Measurements from ENCODE around the gene DOK7.

The DOK7 gene

DNA sequence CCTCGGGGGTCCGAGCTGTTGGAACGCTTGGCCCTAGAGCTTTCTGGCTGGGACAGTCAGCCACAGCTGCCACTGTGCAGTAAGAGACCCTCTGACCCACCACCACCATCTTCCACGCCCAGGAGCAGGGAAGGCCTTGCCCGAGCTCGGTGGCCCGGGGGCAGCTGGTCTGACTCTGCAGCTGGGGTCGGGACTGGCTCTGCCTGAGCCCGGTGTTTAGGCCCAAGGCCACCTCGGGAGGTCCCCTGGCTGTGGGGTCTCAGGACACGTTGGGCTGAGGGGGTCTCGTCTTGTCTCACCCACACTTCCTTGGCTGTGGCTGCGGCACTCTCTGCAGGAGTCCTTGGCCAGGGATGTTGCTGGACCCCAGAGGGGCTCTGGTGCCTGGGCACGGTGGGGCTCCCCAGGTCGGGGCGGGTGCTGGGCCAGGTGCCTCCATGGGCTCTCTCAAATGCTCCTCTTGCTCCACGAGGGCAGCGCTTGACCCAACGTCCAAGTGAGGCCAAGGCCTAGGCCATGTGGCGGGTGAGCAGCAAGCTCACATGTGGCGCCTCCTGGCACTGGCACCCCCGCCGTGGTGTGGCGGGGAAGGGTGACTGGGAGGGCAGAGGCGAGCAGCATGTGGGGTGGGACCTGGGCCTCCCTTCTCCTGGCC is 22.9 kb downstream of the DOK7 start:
- H3K27me3 ChIP-seq (ENCODE audit: control insufficient read depth in 3 of 3, insufficient read depth in 3 of 3, low read depth in 1 of 3, low read length in 3 of 3): peaks cover 0 to 22% (median 5%) of the 10 kb centered on the region in 3 experiments
- H4K91ac ChIP-seq (ENCODE audit: low read depth, low read length, poor library complexity): peak overlapping the region; percentile 72
- H3K14ac ChIP-seq (ENCODE audit: low read length): peak overlapping the region; percentile 85
- H3K27ac ChIP-seq (replicated peaks; ENCODE audit: low read length): no peak overlapping the region
- H3K9me3 ChIP-seq (replicated peaks in 1 of 2; ENCODE audit: control insufficient read depth in 2 of 2, insufficient read depth in 1 of 2, low read depth in 1 of 2, low read length in 2 of 2): no peaks in the 10 kb centered on the region
- peak overlapping the region; percentile 98 for H2BK15ac ChIP-seq (ENCODE audit: low read length)
- peak overlapping the region; percentile 69 for H3K18ac ChIP-seq (ENCODE audit: low read length)
- H3K23ac ChIP-seq (ENCODE audit: low read depth, low read length, poor library complexity): peak overlapping the region; percentile 85
- H2AK5ac ChIP-seq (ENCODE audit: low read depth, low read length): peak overlapping the region; percentile 99
- H2BK5ac ChIP-seq (ENCODE audit: low read length): peak overlapping the region; percentile 87
- peak overlapping the region; percentile 8 for H2BK12ac ChIP-seq (ENCODE audit: low read length)
- peaks cover 38 to 47% of the 10 kb centered on the region in 2 donors for H3K4me1 ChIP-seq (ENCODE audit: control insufficient read depth in 2 of 2, insufficient read depth in 1 of 2, low read depth in 1 of 2, low read length in 2 of 2)
- no peaks in the 10 kb centered on the region for H3K36me3 ChIP-seq (replicated peaks in 1 of 2; ENCODE audit: control insufficient read depth in 2 of 2, insufficient read depth in 2 of 2, low read length in 2 of 2)
- peak overlapping the region; percentile 70 for H3K9ac ChIP-seq (ENCODE audit: low read depth, low read length, poor library complexity)
- no peak overlapping the region for H3K4me3 ChIP-seq (ENCODE audit: low read length in 2 of 2)
- peak overlapping the region; percentile 87 for H2BK120ac ChIP-seq (ENCODE audit: low read depth, low read length)
- no CpG with 5 or more reads among the region's 25 CpGs for WGBS, 2 donors (ENCODE audit: extremely low coverage in 2 of 2, insufficient read length in 2 of 2, insufficient replicate concordance in 1 of 2)
- DNase-seq (ENCODE audit: low spot score): no peak
- H3K4ac ChIP-seq (ENCODE audit: low read length): no peak overlapping the region
- H2AFZ ChIP-seq (ENCODE audit: low read length): peak overlapping the region; percentile 87
- H4K8ac ChIP-seq (ENCODE audit: low read depth, low read length): no peak overlapping the region
- no peak overlapping the region for H3K4me2 ChIP-seq (ENCODE audit: insufficient read depth, low read length, poor library complexity, severe bottlenecking)
- peaks cover 2% of the 10 kb centered on the region for H3K79me1 ChIP-seq (ENCODE audit: low read depth, low read length)

DNA sequence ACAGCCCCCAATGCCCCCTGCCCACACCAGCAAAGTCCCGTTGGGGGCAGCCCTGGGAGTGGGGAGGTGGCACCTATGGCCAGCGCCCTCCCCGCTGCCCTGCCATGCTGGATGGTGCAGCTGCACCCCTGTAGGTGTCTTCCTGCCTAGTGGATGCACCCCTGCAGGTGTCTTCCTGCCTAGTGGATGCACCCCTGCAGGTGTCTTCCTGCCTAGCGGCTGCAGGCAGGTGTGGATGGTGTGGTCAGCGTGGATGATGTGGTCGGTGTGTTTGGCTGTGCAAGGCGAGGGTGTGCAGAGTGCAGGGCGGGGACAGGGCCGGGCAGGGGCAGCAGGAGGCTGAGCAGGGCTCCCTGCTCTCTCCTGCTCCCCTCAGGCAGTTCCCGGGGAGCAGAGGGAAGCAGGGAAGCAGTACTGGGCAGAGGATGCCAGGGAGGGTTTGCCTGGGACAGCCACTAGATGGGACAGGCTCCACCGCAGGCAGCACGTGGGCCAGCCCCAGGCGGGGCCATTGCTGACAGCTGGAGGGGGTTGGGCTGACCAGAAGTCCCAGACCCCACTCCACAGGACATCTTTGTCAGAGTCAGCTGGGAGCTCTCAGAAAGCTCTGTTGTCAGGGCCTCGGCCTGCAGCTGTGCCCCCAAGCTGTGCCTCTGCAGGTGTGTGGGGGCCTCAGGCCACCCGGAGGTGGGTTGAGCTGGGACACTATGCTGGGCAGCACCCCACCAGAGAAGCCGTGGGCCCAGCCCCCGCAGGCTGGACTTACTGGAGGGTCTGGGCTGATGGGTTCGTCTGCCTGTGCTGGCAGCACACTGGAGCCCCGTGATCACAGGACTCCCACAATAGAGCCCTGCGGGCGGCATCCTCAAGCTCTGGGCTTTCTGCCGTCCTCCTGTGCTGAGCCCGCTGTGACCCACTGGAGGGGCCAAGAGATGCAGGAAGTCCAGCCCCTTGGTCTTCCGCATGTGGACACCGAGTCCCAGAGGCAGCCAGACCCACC is 23.7 kb downstream of the DOK7 start:
- Histone ChIP-seq H3K9ac (ENCODE audit: low read depth, low read length, poor library complexity) (peak overlapping the region; percentile 70), H3K14ac (ENCODE audit: low read length) (peak overlapping the region; percentile 85), H4K91ac (ENCODE audit: low read depth, low read length, poor library complexity) (peak overlapping the region; percentile 72), H3K23ac (ENCODE audit: low read depth, low read length, poor library complexity) (peak overlapping the region; percentile 89), H2AK5ac (ENCODE audit: low read depth, low read length) (peak overlapping the region; percentile 99), H3K4me3 (ENCODE audit: low read length in 2 of 2) (no peak overlapping the region), H3K4ac (ENCODE audit: low read length) (peak overlapping the region; percentile 1), H3K9me3 (replicated peaks in 1 of 2; ENCODE audit: control insufficient read depth in 2 of 2, insufficient read depth in 1 of 2, low read depth in 1 of 2, low read length in 2 of 2) (no peaks in the 10 kb centered on the region), H3K4me1 (ENCODE audit: control insufficient read depth in 2 of 2, insufficient read depth in 1 of 2, low read depth in 1 of 2, low read length in 2 of 2) (peaks cover 31 to 40% of the 10 kb centered on the region in 2 donors), H3K36me3 (replicated peaks in 1 of 2; ENCODE audit: control insufficient read depth in 2 of 2, insufficient read depth in 2 of 2, low read length in 2 of 2) (no peaks in the 10 kb centered on the region), H3K4me2 (ENCODE audit: insufficient read depth, low read length, poor library complexity, severe bottlenecking) (no peak overlapping the region), H2BK5ac (ENCODE audit: low read length) (peak overlapping the region; percentile 87), H3K27me3 (ENCODE audit: control insufficient read depth in 3 of 3, insufficient read depth in 3 of 3, low read depth in 1 of 3, low read length in 3 of 3) (peaks cover 0 to 17% (median 12%) of the 10 kb centered on the region in 3 experiments), H2BK15ac (ENCODE audit: low read length) (peak overlapping the region; percentile 98), H2BK120ac (ENCODE audit: low read depth, low read length) (peak overlapping the region; percentile 87), H3K27ac (replicated peaks; ENCODE audit: low read length) (no peak overlapping the region), H2BK12ac (ENCODE audit: low read length) (peak overlapping the region; percentile 8), H2AFZ (ENCODE audit: low read length) (peak overlapping the region; percentile 0), H3K18ac (ENCODE audit: low read length) (peak overlapping the region; percentile 91), H3K79me1 (ENCODE audit: low read depth, low read length) (peaks cover 2% of the 10 kb centered on the region), H4K8ac (ENCODE audit: low read depth, low read length) (peak overlapping the region; percentile 87)
- WGBS, 2 donors (ENCODE audit: extremely low coverage in 2 of 2, insufficient read length in 2 of 2, insufficient replicate concordance in 1 of 2): no CpG with 5 or more reads among the region's 25 CpGs
- DNase-seq (ENCODE audit: low spot score): no peak

DNA sequence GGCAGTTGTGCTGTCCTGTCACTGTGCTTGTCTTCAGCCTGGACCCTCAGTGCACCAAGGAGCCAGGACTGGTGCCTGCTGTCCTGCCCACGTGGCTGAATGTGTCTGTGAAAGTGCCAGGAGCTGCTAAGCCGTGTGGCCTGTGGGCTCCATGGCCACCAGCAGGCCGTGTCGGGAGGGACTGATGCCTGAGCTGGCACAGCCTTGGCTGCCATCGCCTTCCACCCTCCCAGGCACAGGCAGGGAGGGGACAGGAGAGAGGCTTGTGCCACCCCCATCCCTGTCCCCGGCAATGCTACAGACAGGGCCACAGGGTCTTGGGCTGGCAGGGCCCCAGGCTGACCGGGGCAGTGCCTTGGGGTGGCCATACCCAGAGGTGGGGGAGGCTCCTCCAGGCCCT is 24.8 kb downstream of the DOK7 start:
- Histone ChIP-seq H3K9me3 (replicated peaks in 1 of 2; ENCODE audit: control insufficient read depth in 2 of 2, insufficient read depth in 1 of 2, low read depth in 1 of 2, low read length in 2 of 2) (no peaks in the 10 kb centered on the region), H3K14ac (ENCODE audit: low read length) (peak overlapping the region; percentile 71), H3K4me2 (ENCODE audit: insufficient read depth, low read length, poor library complexity, severe bottlenecking) (no peak overlapping the region), H4K91ac (ENCODE audit: low read depth, low read length, poor library complexity) (peak overlapping the region; percentile 30), H3K27ac (replicated peaks; ENCODE audit: low read length) (no peak overlapping the region), H2BK15ac (ENCODE audit: low read length) (peak overlapping the region; percentile 62), H3K9ac (ENCODE audit: low read depth, low read length, poor library complexity) (no peak overlapping the region), H2BK5ac (ENCODE audit: low read length) (no peak overlapping the region), H2AFZ (ENCODE audit: low read length) (no peak overlapping the region), H3K27me3 (ENCODE audit: control insufficient read depth in 3 of 3, insufficient read depth in 3 of 3, low read depth in 1 of 3, low read length in 3 of 3) (peaks cover 0 to 15% (median 8%) of the 10 kb centered on the region in 3 experiments), H2AK5ac (ENCODE audit: low read depth, low read length) (peak overlapping the region; percentile 99), H4K8ac (ENCODE audit: low read depth, low read length) (peak overlapping the region; percentile 43), H3K4me1 (ENCODE audit: control insufficient read depth in 2 of 2, insufficient read depth in 1 of 2, low read depth in 1 of 2, low read length in 2 of 2) (peaks cover 34 to 44% of the 10 kb centered on the region in 2 donors), H3K4ac (ENCODE audit: low read length) (peak overlapping the region; percentile 76), H3K23ac (ENCODE audit: low read depth, low read length, poor library complexity) (peak overlapping the region; percentile 89), H2BK120ac (ENCODE audit: low read depth, low read length) (peak overlapping the region; percentile 72), H3K36me3 (replicated peaks in 1 of 2; ENCODE audit: control insufficient read depth in 2 of 2, insufficient read depth in 2 of 2, low read length in 2 of 2) (no peaks in the 10 kb centered on the region), H3K79me1 (ENCODE audit: low read depth, low read length) (peaks cover 2% of the 10 kb centered on the region), H3K4me3 (ENCODE audit: low read length in 2 of 2) (no peak overlapping the region), H3K18ac (ENCODE audit: low read length) (peak overlapping the region; percentile 91), H2BK12ac (ENCODE audit: low read length) (peak overlapping the region; percentile 99)
- WGBS, 2 donors (ENCODE audit: extremely low coverage in 2 of 2, insufficient read length in 2 of 2, insufficient replicate concordance in 1 of 2): no CpG with 5 or more reads among the region's 7 CpGs
- no peak for DNase-seq (ENCODE audit: low spot score)

DNA sequence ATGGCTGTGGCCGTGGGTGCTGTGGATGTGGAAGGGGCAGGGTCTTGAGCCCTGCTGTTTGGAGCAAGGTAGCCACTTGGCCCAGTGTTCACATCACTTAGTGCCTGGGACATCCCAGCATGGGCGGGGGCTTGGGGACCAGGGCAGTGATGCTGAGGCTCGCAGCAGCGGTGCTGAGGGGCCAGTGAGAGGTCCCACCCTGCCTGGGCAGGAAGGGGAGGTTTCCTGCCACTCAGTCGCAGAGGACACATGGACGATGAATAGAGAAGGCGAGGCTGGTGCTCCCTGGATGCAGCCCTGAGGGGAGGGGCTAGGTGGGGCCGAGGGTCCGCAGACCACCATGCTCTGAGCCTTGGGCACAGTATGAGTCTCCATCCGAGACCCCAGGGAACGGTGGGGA is 25.7 kb downstream of the DOK7 start:
- Histone ChIP-seq H3K18ac (ENCODE audit: low read length) (peak overlapping the region; percentile 82), H3K79me1 (ENCODE audit: low read depth, low read length) (peaks cover 2% of the 10 kb centered on the region), H3K27ac (replicated peaks; ENCODE audit: low read length) (no peak overlapping the region), H3K14ac (ENCODE audit: low read length) (no peak overlapping the region), H4K8ac (ENCODE audit: low read depth, low read length) (no peak overlapping the region), H2BK5ac (ENCODE audit: low read length) (no peak overlapping the region), H3K4ac (ENCODE audit: low read length) (peak overlapping the region; percentile 1), H2AK5ac (ENCODE audit: low read depth, low read length) (peak overlapping the region; percentile 73), H2BK12ac (ENCODE audit: low read length) (no peak overlapping the region), H2BK120ac (ENCODE audit: low read depth, low read length) (no peak overlapping the region), H3K27me3 (ENCODE audit: control insufficient read depth in 3 of 3, insufficient read depth in 3 of 3, low read depth in 1 of 3, low read length in 3 of 3) (peaks cover 0 to 15% (median 3%) of the 10 kb centered on the region in 3 experiments), H2BK15ac (ENCODE audit: low read length) (no peak overlapping the region), H3K9me3 (replicated peaks in 1 of 2; ENCODE audit: control insufficient read depth in 2 of 2, insufficient read depth in 1 of 2, low read depth in 1 of 2, low read length in 2 of 2) (no peaks in the 10 kb centered on the region), H3K36me3 (replicated peaks in 1 of 2; ENCODE audit: control insufficient read depth in 2 of 2, insufficient read depth in 2 of 2, low read length in 2 of 2) (no peaks in the 10 kb centered on the region), H3K9ac (ENCODE audit: low read depth, low read length, poor library complexity) (no peak overlapping the region), H4K91ac (ENCODE audit: low read depth, low read length, poor library complexity) (no peak overlapping the region), H3K4me1 (ENCODE audit: control insufficient read depth in 2 of 2, insufficient read depth in 1 of 2, low read depth in 1 of 2, low read length in 2 of 2) (peaks cover 34 to 50% of the 10 kb centered on the region in 2 donors), H3K4me2 (ENCODE audit: insufficient read depth, low read length, poor library complexity, severe bottlenecking) (no peak overlapping the region), H2AFZ (ENCODE audit: low read length) (no peak overlapping the region), H3K4me3 (ENCODE audit: low read length in 2 of 2) (no peak overlapping the region), H3K23ac (ENCODE audit: low read depth, low read length, poor library complexity) (no peak overlapping the region)
- no CpG with 5 or more reads among the region's 11 CpGs for WGBS, 2 donors (ENCODE audit: extremely low coverage in 2 of 2, insufficient read length in 2 of 2, insufficient replicate concordance in 1 of 2)
- no peak for DNase-seq (ENCODE audit: low spot score)
